Smooth muscle cell (in vitro differentiated cells): ENCODE measurements around the gene MYO10. TPM values are rescaled to one million over a fixed set of nuclear protein-coding genes. Genes with fewer than 3 reads are reported as not detected.
A peak's percentile ranks its signal among the peaks of the same experiment; 100 is the strongest.
"Not testable (repeated sequence)": the region's sequence is repeated elsewhere in the genome, so short reads cannot be mapped to it uniquely, and the experiment has no call there.

ENCODE experiments used
- DNase-seq: peaks from one replicate; lab custom pipeline; 2025; ENCODE audit not compliant: unreplicated experiment; lab: John Stamatoyannopoulos, UW
- H2AFZ ChIP-seq: fragments of 200-600 bp; sonication (generic); 2 replicates; pipeline ENCODE4 v1.6.0; 2016; ENCODE audit warnings: antibody characterized with exemption, low read depth, mild to moderate bottlenecking
- H3F3A ChIP-seq: fragments of 200-600 bp; sonication (generic); 2 replicates; pipeline ENCODE4 v1.6.0; 2017; ENCODE audit warnings: antibody characterized with exemption, low read depth
- H3K27ac ChIP-seq: fragments of 200-600 bp; sonication (generic); 2 replicates; pipeline ENCODE4 v1.5.1; 2016; ENCODE audit warnings: low read depth, mild to moderate bottlenecking
- H3K27me3 ChIP-seq: fragments of 200-600 bp; sonication (generic); 2 replicates; pipeline ENCODE4 v1.6.1; 2016; ENCODE audit warnings: low read depth, mild to moderate bottlenecking
- H3K36me3 ChIP-seq: fragments of 200-600 bp; sonication (generic); 2 replicates; pipeline ENCODE4 v1.5.1; 2016; ENCODE audit warnings: low read depth
- H3K4me1 ChIP-seq: fragments of 200-600 bp; sonication (generic); 2 replicates; pipeline ENCODE4 v1.5.1; 2016; ENCODE audit warnings: low read depth
- H3K4me2 ChIP-seq: fragments of 200-600 bp; sonication (generic); 2 replicates; pipeline ENCODE4 v1.6.0; 2016; ENCODE audit warnings: mild to moderate bottlenecking
- H3K4me3 ChIP-seq: fragments of 200-600 bp; sonication (generic); 2 replicates; pipeline ENCODE4 v1.5.1; 2016; ENCODE audit warnings: mild to moderate bottlenecking
- H3K79me2 ChIP-seq: fragments of 200-600 bp; sonication (generic); 2 replicates; pipeline ENCODE4 v1.6.0; 2016; ENCODE audit warnings: low read depth, mild to moderate bottlenecking
- H3K9ac ChIP-seq: fragments of 200-600 bp; sonication (generic); 2 replicates; pipeline ENCODE4 v1.6.0; 2016; ENCODE audit warnings: low read depth
- H3K9me3 ChIP-seq: fragments of 200-600 bp; sonication (generic); replicated peaks from 2 replicates; pipeline ENCODE4 v1.5.1; 2016; ENCODE audit warnings: low read depth
- H4K20me1 ChIP-seq: fragments of 200-600 bp; sonication (generic); 2 replicates; pipeline ENCODE4 v1.6.0; 2016; ENCODE audit warnings: low read depth
- CTCF ChIP-seq: fragments of 200-600 bp; sonication (generic); IDR thresholded peaks from 2 replicates; pipeline ENCODE4 v1.5.1; 2017; ENCODE audit warnings: borderline replicate concordance, mild to moderate bottlenecking, antibody characterized with exemption; ENCODE audit not compliant: insufficient read depth, poor library complexity, severe bottlenecking
- WGBS: methylation state at CpG from one replicate; pipeline ENCODE4 v1.1.7; 2016; ENCODE audit warnings: low lambda C conversion rate; 5-methylcytosine and 5-hydroxymethylcytosine counted together
- polyA plus RNA-seq: library from polyadenylated mRNA; unstranded; fragments of >200 nt; fragmentation: Nextera tagmentation; extraction: Ambion mirVana; gene quantifications from 2 replicates; pipeline ENCODE4 v1.2.1, GENCODE V29; 2016
- total RNA-seq: library from RNA; depleted of rRNA; stranded (reverse); fragments of >200 nt; gene quantifications from 2 replicates; pipeline ENCODE4 v1.2.3, GENCODE V29; 2014

Gene MYO10
- 69.5 and 76.4 TPM in 2 replicates for total RNA-seq
- polyA plus RNA-seq, result 96.8 and 97.6 TPM in 2 replicates

DNA sequence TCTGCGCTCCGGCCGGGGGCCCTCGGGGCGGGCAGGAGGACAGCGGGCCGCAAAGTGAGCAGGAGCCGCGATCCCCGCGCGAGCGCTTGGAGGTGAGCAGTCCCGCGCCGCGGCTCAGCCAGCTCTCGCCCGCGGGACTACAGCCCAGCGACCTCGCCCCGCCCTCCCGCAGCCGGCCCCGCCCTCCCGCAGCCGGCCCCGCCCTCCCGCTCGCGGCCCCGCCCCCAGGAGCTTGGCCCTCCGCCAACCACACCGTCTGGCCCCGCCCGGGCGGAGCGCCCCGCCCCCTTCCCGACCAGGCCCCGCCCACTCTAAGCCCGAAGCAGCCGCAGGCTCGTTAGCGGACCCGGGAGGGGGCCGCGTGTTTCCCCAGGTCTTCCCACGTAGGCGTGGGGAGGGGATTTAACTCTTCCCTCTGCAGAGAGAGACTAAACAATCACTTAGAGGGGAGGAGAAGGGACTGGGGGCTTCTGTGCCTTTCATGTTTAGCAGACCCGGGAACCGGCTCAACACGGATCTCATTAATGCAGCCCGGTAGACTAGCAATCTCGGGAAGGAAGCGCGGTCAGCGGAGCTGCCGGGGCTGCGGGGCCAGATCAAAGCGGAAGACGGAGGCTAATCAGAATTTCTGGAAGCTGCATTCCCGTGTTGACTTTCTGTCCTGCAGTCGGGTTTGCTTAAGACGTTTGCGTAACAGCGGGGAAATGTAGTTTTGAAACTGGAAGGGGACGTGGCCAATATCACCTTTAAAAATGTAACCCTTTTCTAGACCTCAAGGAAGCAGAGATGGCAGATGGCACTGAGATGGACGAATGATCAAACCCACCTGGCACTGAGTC is at the start of gene MYO10:
Gene MYO10 (minus strand): TSS at position 139 of the 839 bp plus-strand sequence. CDS start 480 bp downstream, outside the sequence.
- 2% methylated on average over 24 of the region's 70 CpGs for WGBS
- peak; percentile 89 for DNase-seq

GRCh38 chr5:16985304-16985703 is 49.2 kb upstream of the MYO10 start:
- not testable (repeated sequence) for H3K9me3 ChIP-seq, H3K79me2 ChIP-seq, H3F3A ChIP-seq, H3K36me3 ChIP-seq, H2AFZ ChIP-seq, H3K9ac ChIP-seq, H3K4me2 ChIP-seq, H3K4me1 ChIP-seq, H3K4me3 ChIP-seq, H4K20me1 ChIP-seq, H3K27me3 ChIP-seq, H3K27ac ChIP-seq, DNase-seq
- WGBS, result 83% methylated on average over 7 of the region's 7 CpGs

More for the DNA sequence above, at the start of gene MYO10:
- no peaks in the 10 kb centered on the region for H3K27me3 ChIP-seq
- no peak for TF ChIP-seq CTCF
- H3K27ac ChIP-seq, result peak within 1 kb of the TSS; percentile 85
- peak within 1 kb of the TSS; percentile 96 for H3K9ac ChIP-seq
- peak within 1 kb of the TSS; percentile 98 for H3K4me3 ChIP-seq
- peak within 1 kb of the TSS; percentile 84 for H3K4me2 ChIP-seq
- H3K9me3 ChIP-seq, result no peaks in the 10 kb centered on the region
- H3K4me1 ChIP-seq, result peaks cover 38% of the 10 kb centered on the region
- peaks cover 46% of the 10 kb centered on the region for H4K20me1 ChIP-seq
- H3K79me2 ChIP-seq, result peaks cover 46% of the 10 kb centered on the region
- H2AFZ ChIP-seq, result peak within 1 kb of the TSS; percentile 80
- no peaks in the 10 kb centered on the region for H3K36me3 ChIP-seq
- H3F3A ChIP-seq, result peaks cover 13% of the 10 kb centered on the region

DNA sequence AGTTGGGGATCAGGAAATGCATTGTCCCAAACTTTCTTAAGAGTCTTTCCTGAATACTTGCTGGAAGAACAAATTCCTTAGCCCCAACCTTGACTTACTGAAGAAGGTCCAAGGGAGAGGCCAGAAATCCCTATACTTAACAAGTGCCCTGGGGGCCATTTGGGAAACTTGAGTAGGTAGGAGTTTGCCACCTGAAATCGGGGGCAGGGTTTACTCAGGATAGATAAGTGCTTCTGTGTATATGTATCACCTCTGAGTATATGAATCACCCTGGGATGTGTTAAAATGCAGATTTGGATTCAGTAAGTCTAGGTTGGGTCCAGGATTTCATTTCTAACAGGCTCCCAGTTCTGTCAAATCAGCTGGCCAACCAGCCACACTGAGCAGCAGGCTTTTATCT is 47.9 kb upstream of the MYO10 start:
- TF ChIP-seq CTCF, result no peak
- no peaks in the 10 kb centered on the region for H3K27me3 ChIP-seq
- H3K9me3 ChIP-seq, result no peaks in the 10 kb centered on the region
- H3K4me3 ChIP-seq, result no peak overlapping the region
- no peak overlapping the region for H3K27ac ChIP-seq
- no peaks in the 10 kb centered on the region for H3K79me2 ChIP-seq
- H3K36me3 ChIP-seq, result no peaks in the 10 kb centered on the region
- no peak overlapping the region for H3K4me2 ChIP-seq
- H3K9ac ChIP-seq, result no peak overlapping the region
- no peaks in the 10 kb centered on the region for H4K20me1 ChIP-seq
- no peak for DNase-seq
- H3K4me1 ChIP-seq, result no peaks in the 10 kb centered on the region
- no peak overlapping the region for H2AFZ ChIP-seq
- H3F3A ChIP-seq, result no peaks in the 10 kb centered on the region
- WGBS, result 27% methylated on average over 1 of the region's 1 CpG

DNA sequence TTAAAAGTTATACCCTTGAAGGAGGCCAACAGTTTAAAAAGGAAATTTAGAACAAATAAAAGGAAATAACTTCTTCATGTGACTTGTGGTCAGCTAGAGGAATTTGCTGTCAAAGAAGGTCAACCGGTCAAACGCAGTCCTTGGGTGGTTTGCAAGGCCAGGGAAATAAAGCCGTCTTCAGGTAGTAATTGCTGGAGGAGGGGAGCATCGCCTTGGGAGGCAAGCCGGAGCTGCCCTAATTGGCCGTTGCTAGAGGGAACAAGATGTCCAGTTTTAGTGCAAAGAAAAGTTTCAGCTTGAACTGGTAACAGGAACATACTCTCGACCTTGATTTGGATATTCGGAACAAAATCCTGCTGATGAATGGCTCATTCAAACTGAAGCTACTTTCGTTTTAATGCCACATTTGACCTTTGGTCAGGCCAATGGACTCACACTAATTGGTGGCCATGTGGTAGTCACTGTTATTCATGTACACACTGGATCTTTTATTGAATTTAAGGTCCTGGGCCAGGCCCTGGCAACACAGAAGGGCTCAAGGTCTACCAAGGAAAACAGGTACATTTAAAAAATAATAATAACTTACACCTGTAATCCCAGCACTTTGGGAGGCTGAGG is 47.0 kb upstream of the MYO10 start:
- H3K79me2 ChIP-seq, result no peaks in the 10 kb centered on the region
- no peak overlapping the region for H3K27ac ChIP-seq
- no peak overlapping the region for H3K4me3 ChIP-seq
- H3K36me3 ChIP-seq, result no peaks in the 10 kb centered on the region
- no peaks in the 10 kb centered on the region for H3K9me3 ChIP-seq
- no peaks in the 10 kb centered on the region for H4K20me1 ChIP-seq
- H2AFZ ChIP-seq, result no peak overlapping the region
- H3K27me3 ChIP-seq, result no peaks in the 10 kb centered on the region
- no peak for DNase-seq
- TF ChIP-seq CTCF, result no peak
- no peaks in the 10 kb centered on the region for H3F3A ChIP-seq
- WGBS, result 73% methylated on average over 9 of the region's 9 CpGs
- H3K9ac ChIP-seq, result no peak overlapping the region
- H3K4me2 ChIP-seq, result no peak overlapping the region
- no peaks in the 10 kb centered on the region for H3K4me1 ChIP-seq
